Pericardium fibroblast (primary cell): ENCODE data around the gene MIOS. TPM values are rescaled to one million over a fixed set of nuclear protein-coding genes. Genes with fewer than 3 reads are reported as not detected.

Source experiments
- total RNA-seq: library from RNA; depleted of rRNA; stranded (reverse); fragments of >200 nt; gene quantifications from 2 replicates; pipeline ENCODE4 v1.2.3, GENCODE V29; 2015

Gene MIOS
- 17.3 and 19.8 TPM in 2 replicates for total RNA-seq

GRCh38 chr7:7566651-7567611 is at the start of gene MIOS:
TSS of gene MIOS (plus strand) at chr7:7566884. CDS start at chr7:7572476, 5,592 bp downstream.

GRCh38 chr7:7535691-7536090 is 31.0 kb upstream of the MIOS start, which contains the start of gene COL28A1:
TSS of gene COL28A1 (minus strand) at chr7:7535873. CDS start at chr7:7532875, 2,998 bp downstream.

GRCh38 chr7:7640221-7641128 is 73.8 kb downstream of the MIOS start, which contains the start of gene UMAD1:
TSS of gene UMAD1 (plus strand) at chr7:7640752. CDS start at chr7:7673372, 32,620 bp downstream.

Other genes with a start within 250 kb of the MIOS start
- gene COL28A1, start 31.0 kb upstream of the MIOS start, total RNA-seq: under 0.01 TPM in 1 of 2 replicates, not detected in the other
- 7.5 and 9.7 TPM in 2 replicates for gene UMAD1, start 73.9 kb downstream of the MIOS start, total RNA-seq
- 9.3 and 14.8 TPM in 2 replicates for gene RPA3, start 151.7 kb downstream of the MIOS start, total RNA-seq